Lower leg skin (tissue), 4 donors: ENCODE measurements around the gene PSMD9. TPM values are rescaled to one million over a fixed set of nuclear protein-coding genes. Genes with fewer than 3 reads are reported as not detected.
A peak's percentile ranks its signal among the peaks of the same experiment; 100 is the strongest.

Experiments used
- DNase-seq, 2 donors: peaks; one replicate each; pipeline ENCODE4 v3.0.0-alpha.2; 2019; ENCODE audit warnings: low spot score in 2 of 2
- H3K4me3 ChIP-seq: fragments of 200-600 bp; sonication (generic); 2 replicates; pipeline ENCODE4 v1.5.1; 2017; ENCODE audit warnings: mild to moderate bottlenecking, low read depth; ENCODE audit not compliant: poor library complexity, severe bottlenecking
- POLR2A ChIP-seq, 2 donors: fragments of 450-650 bp; IDR thresholded peaks; one replicate each; pipeline ENCODE4 v1.6.1; 2016 to 2017; ENCODE audit warnings: antibody characterized with exemption in 2 of 2, mild to moderate bottlenecking in 1 of 2, moderate library complexity in 1 of 2
- WGBS, 2 donors: methylation state at CpG; one replicate each; pipeline ENCODE4 v1.1.5; 2018; 5-methylcytosine and 5-hydroxymethylcytosine counted together
- intact Hi-C: fragments of 100-400 bp; cut with DNase I; formaldehyde crosslinking; loops from one replicate; pipeline ENCODE4 v1.15.0; 2023; ENCODE audit warnings: low total_unique reads
- total RNA-seq, 4 donors: library from RNA; depleted of rRNA; stranded (reverse); fragments of >200 nt; gene quantifications; one replicate each; pipeline ENCODE4 v1.1.0, GENCODE V29; 2016
- TF ChIP-seq, protein P1 (sequence below), 3 donors: fragments of 450-650 bp; IDR thresholded peaks; one replicate each; pipeline ENCODE4 v1.5.1; 2016; ENCODE audit warnings: antibody characterized with exemption in 3 of 3, mild to moderate bottlenecking in 3 of 3, moderate library complexity in 2 of 3

PSMD9 gene
- total RNA-seq, 4 donors from 2014 or later: 67.9 to 87.5 (median 82.7) TPM

DNA sequence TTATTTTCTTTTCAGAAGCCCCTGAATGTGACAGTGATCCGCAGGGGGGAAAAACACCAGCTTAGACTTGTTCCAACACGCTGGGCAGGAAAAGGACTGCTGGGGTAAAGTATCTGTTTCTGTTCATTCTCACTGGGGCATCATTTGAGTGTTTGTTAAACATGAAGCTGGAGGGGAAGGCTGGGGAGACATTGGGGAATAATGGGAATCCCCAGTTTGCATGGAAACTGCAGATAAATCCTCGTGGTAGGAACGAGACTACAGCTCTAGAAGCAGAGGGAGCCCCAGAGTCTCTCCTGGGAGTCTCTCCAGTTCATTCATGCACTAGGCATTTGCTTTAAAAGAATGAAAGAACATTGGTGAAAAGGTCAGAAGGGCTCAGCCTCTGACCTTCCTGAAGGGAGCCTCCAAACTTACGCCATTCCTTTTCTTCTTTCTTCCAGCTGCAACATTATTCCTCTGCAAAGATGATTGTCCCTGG, 27.3 kb downstream of the PSMD9 start:
- TF ChIP-seq POLR2A (IDR thresholded peaks at IDR 0.05): no peak
- TF ChIP-seq, protein P1, sequence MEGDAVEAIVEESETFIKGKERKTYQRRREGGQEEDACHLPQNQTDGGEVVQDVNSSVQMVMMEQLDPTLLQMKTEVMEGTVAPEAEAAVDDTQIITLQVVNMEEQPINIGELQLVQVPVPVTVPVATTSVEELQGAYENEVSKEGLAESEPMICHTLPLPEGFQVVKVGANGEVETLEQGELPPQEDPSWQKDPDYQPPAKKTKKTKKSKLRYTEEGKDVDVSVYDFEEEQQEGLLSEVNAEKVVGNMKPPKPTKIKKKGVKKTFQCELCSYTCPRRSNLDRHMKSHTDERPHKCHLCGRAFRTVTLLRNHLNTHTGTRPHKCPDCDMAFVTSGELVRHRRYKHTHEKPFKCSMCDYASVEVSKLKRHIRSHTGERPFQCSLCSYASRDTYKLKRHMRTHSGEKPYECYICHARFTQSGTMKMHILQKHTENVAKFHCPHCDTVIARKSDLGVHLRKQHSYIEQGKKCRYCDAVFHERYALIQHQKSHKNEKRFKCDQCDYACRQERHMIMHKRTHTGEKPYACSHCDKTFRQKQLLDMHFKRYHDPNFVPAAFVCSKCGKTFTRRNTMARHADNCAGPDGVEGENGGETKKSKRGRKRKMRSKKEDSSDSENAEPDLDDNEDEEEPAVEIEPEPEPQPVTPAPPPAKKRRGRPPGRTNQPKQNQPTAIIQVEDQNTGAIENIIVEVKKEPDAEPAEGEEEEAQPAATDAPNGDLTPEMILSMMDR (IDR thresholded peaks at IDR 0.05): no peak
- intact Hi-C loops: no loop called here
- WGBS, 2 donors: 68 to 70% methylated on average over 5 of the region's 5 CpGs
- DNase-seq: no peak
- no peak overlapping the region for H3K4me3 ChIP-seq

DNA sequence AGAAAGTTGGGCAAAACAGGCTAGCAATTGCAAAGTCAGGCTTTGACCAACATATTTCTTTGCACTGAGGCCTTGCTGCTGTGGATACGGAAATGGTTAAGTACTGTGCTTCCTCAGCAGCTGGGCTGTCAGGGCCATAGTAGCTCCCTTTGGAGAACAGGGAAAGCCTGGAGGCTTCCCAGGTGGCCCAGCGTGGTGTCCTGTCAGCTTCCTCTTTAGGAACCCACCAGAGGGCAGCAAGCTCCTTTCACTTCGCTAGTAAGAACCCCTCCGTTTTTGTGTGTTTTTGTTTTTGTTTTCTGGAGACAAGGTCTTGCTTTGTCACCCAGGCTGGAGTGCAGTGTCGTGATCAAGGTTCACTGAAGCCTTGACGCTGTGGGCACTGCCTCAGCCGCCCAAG, 28.1 kb downstream of the PSMD9 start:
- DNase-seq: no peak
- WGBS, 2 donors: 69 to 77% methylated on average over 7 of the region's 7 CpGs
- H3K4me3 ChIP-seq: no peak overlapping the region
- intact Hi-C loops: no loop called here
- TF ChIP-seq, protein P1 (IDR thresholded peaks at IDR 0.05): no peak
- no peak for TF ChIP-seq POLR2A (IDR thresholded peaks at IDR 0.05)

DNA sequence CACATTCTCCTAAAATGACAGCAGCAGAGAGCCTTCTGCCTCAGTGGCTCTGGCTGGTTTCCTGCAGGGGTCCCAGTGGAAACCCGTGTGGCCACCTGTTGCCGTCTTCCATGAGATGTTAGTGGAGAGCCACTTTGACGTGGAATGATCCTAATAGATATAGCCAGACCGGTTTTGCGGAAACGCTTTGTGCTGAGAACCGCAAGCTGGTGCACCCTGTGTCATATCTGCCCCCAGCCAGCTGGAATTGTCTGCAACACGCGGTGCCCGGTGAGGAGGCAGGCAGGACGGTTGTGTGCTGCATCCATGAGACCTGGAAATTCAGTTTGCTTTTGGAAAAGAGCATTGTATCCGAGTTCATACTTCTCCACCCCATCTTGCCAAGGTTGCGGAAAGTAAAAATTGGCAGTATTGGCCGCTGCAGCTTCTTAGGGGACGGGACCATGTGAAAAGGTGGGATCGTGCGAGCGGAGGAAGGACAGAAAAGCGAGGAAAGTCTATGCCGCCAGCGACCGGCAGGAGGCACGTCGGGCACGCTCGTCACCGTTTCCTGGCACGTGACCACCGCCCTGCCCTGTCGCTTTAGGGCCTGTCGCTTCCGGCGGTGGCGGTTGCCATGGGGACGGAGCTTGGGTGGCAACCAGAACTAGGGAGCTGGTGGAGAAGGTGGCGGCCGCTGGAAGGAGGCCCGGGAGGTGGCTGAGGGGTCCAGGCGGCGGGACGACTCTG, 29.5 kb downstream of the PSMD9 start, which contains the start of gene CFAP251:
TSS of gene CFAP251 (plus strand) at position 643 of the 729 bp plus-strand sequence. CDS start 2,714 bp downstream, outside the sequence.
- H3K4me3 ChIP-seq: no peak within 1 kb of the TSS
- 16 to 35% methylated on average over 33 to 41 of the region's 41 CpGs for WGBS, 2 donors
- TF ChIP-seq, protein P1 (IDR thresholded peaks at IDR 0.05): peak in 2 of 3 donors; percentile 52 to 65
- TF ChIP-seq POLR2A (IDR thresholded peaks at IDR 0.05): no peak
- peak; percentile 93 to 99 for DNase-seq
- intact Hi-C loops: no loop called here

DNA sequence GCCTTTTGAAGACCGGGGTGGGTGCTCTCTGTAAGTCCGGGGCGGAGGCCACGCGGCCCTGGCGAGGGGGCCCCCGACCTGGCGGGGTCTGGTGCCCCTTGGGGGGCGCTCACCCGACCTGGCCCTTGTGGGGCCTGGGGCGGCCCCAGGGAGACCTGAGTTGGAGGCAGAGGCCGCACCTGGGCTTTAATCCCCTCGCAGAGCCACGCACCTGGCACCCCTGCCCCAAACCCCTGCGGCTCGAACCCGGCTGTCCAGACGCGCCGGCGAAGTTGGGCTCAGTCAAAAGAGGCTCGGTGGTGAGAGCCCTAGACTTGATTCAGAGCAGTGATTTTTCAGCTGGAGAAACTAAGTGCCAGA, 30.1 kb downstream of the PSMD9 start:
- no peak for DNase-seq
- intact Hi-C loops: no loop called here

DNA sequence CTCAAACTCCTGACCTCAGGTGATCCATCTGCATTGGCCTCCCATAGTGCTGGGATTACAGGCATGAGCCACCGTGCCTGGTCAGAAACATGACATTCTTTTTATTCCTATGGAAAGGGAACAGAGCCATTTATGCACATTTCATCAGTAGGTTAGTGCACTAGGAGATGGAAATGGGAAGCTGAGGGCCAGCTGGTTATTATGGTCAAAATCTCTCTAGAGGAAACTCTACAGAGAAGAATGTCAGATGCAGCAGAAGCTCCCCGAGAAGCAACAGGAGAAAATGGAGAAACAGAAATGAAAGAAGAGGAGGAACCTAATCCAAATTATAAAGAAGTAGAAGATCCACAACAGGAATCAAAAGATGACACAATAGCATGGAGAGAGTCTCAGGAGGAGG, 32.5 kb downstream of the PSMD9 start:
- intact Hi-C loops: no loop called here

More for the DNA sequence above, 30.1 kb downstream of the PSMD9 start:
- 12 to 32% methylated on average over 22 of the region's 22 CpGs for WGBS, 2 donors
- TF ChIP-seq POLR2A (IDR thresholded peaks at IDR 0.05): no peak
- TF ChIP-seq, protein P1 (IDR thresholded peaks at IDR 0.05): no peak
- H3K4me3 ChIP-seq: no peak overlapping the region

More for the DNA sequence above, 32.5 kb downstream of the PSMD9 start:
- WGBS, 2 donors: 75 to 85% methylated on average over 2 of the region's 2 CpGs
- DNase-seq: no peak
- no peak overlapping the region for H3K4me3 ChIP-seq
- no peak for TF ChIP-seq POLR2A (IDR thresholded peaks at IDR 0.05)
- TF ChIP-seq, protein P1 (IDR thresholded peaks at IDR 0.05): no peak
